Lung (tissue), 12 donors: ENCODE data around the gene SNX5. TPM values are rescaled to one million over a fixed set of nuclear protein-coding genes. Genes with fewer than 3 reads are reported as not detected.

Experiments used
- ATAC-seq: fragments of 200-7000 bp; cut with Tn5 transposase; one replicate; pipeline ENCODE4 v1.9.1; 2020; ENCODE audit warnings: moderate number of reproducible peaks; ENCODE audit not compliant: insufficient read depth, low FRiP score
- DNase-seq, 3 donors: peaks; one replicate each; pipeline ENCODE4 v3.0.0-alpha.2; 2013 to 2017
- H3K27ac ChIP-seq, 2 donors: one replicate each; pipeline ENCODE4 v1.5.1; 2013; ENCODE audit warnings: mild to moderate bottlenecking in 2 of 2, moderate library complexity in 2 of 2, control low read depth in 1 of 2, inconsistent platforms in 1 of 2, low read depth in 1 of 2, low read length in 1 of 2
- H3K27me3 ChIP-seq, 3 donors: one replicate each; pipeline ENCODE4 v1.5.1; 2013; ENCODE audit warnings: low read length in 2 of 3; ENCODE audit not compliant: control insufficient read depth in 3 of 3, insufficient read depth in 3 of 3
- H3K36me3 ChIP-seq, 4 donors: one replicate each; pipeline ENCODE4 v1.5.1; 2013; ENCODE audit warnings: low read length in 4 of 4, mild to moderate bottlenecking in 1 of 4, moderate library complexity in 1 of 4; ENCODE audit not compliant: control insufficient read depth in 4 of 4, insufficient read depth in 4 of 4
- H3K4me1 ChIP-seq, 5 donors: one replicate each; pipeline ENCODE4 v1.5.1; 2013; ENCODE audit warnings: low read length in 5 of 5, mild to moderate bottlenecking in 2 of 5, moderate library complexity in 1 of 5; ENCODE audit not compliant: control insufficient read depth in 5 of 5, insufficient read depth in 5 of 5
- H3K4me3 ChIP-seq: one replicate; pipeline ENCODE4 v1.5.1; 2013; ENCODE audit warnings: mild to moderate bottlenecking, control low read depth, moderate library complexity
- H3K9ac ChIP-seq, 2 donors: one replicate each; pipeline ENCODE4 v1.5.1; 2013; ENCODE audit warnings: low read length in 2 of 2, control low read depth in 1 of 2; ENCODE audit not compliant: insufficient read depth in 1 of 2
- H3K9me3 ChIP-seq, 4 donors: one replicate each; pipeline ENCODE4 v1.5.1; 2013; ENCODE audit warnings: low read length in 3 of 4, mild to moderate bottlenecking in 1 of 4, moderate library complexity in 1 of 4; ENCODE audit not compliant: control insufficient read depth in 4 of 4, insufficient read depth in 3 of 4
- WGBS, 2 donors: extraction: QIAGEN DNeasy Blood & Tissue Kit; methylation state at CpG; one replicate each; pipeline ENCODE4 v1.1.7; 2013; 5-methylcytosine and 5-hydroxymethylcytosine counted together
- polyA plus RNA-seq, 2 donors: library from polyadenylated mRNA; stranded (reverse); fragments of 200-250 nt; gene quantifications; one replicate each; pipeline ENCODE4 v1.2.1, GENCODE V29; 2013
- total RNA-seq, 2 donors: library from RNA; depleted of rRNA in 1 of 2; stranded (reverse); fragments of >200 nt in 1 of 2; gene quantifications; one replicate each; pipeline ENCODE4 v1.2.1, GENCODE V29; 2014 to 2021
- TF ChIP-seq, protein P1 (sequence below): IDR thresholded peaks from 2 replicates; pipeline ENCODE4 v1.5.1; 2012; ENCODE audit warnings: mild to moderate bottlenecking; ENCODE audit errors: control extremely low read depth, extremely low read depth
- donor health status: control.
- donor health status: control.
- donor health status: Bipolar disorder and iron deficiency.
- donor health status: healthy.
- donor health status: DM: yes; HTN: yes; CAD: no.

The SNX5 gene
- total and polyA plus RNA-seq, 4 donors: 66.6 to 194 (median 86.7) TPM

DNA sequence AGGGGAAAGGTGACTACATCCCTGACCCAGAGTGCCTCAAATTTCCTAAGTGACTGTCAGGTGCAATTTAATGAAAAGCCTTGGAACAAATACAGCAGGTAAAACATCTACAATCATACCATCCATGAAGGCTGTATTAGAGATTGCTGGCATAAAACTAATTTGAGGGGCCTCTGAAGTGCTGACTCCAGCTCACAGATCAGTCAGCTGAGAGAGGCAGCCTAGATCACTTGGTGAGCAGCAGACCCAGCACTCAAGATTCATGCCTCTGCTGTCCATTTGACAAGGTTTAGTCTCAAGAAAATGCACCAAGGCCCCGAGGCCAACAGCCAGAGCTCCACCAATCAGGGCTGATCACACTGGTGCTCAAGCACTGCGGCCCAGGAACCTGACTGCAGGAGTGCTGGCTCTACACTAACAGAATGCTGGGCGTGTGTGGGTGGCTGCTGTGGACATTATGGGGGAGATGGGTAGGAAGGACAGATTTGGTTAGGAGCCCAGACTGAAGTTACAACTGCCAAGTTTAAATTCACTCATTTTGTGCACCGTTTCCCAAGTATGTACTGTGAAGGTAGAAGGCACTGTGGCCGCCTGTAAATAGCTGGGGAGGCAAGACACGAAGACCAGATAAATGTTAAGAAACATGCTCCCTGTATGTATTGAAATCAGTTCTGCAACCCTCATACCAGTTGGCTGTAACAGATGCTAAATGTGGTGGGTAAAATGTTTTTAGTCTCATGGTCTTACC, 28.2 kb downstream of the SNX5 start:
- ATAC-seq: no peak
- 67 to 73% methylated on average over 6 of the region's 6 CpGs for WGBS, 2 donors

GRCh38 chr20:17939622-17940223, 28.9 kb downstream of the SNX5 start:
- Histone ChIP-seq H3K4me1 (peaks cover 0 to 42% (median 22%) of the 10 kb centered on the region in 5 donors), H3K9ac (no peak overlapping the region), H3K9me3 (no peaks in the 10 kb centered on the region), H3K27me3 (no peaks in the 10 kb centered on the region), H3K27ac (no peak overlapping the region), H3K36me3 (peaks cover 14 to 27% (median 15%) of the 10 kb centered on the region in 4 donors), H3K4me3 (no peak overlapping the region)
- no peak for ATAC-seq
- no peak for DNase-seq
- TF ChIP-seq, protein P1, sequence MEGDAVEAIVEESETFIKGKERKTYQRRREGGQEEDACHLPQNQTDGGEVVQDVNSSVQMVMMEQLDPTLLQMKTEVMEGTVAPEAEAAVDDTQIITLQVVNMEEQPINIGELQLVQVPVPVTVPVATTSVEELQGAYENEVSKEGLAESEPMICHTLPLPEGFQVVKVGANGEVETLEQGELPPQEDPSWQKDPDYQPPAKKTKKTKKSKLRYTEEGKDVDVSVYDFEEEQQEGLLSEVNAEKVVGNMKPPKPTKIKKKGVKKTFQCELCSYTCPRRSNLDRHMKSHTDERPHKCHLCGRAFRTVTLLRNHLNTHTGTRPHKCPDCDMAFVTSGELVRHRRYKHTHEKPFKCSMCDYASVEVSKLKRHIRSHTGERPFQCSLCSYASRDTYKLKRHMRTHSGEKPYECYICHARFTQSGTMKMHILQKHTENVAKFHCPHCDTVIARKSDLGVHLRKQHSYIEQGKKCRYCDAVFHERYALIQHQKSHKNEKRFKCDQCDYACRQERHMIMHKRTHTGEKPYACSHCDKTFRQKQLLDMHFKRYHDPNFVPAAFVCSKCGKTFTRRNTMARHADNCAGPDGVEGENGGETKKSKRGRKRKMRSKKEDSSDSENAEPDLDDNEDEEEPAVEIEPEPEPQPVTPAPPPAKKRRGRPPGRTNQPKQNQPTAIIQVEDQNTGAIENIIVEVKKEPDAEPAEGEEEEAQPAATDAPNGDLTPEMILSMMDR: no peak
- WGBS, 2 donors: 55 to 67% methylated on average over 7 of the region's 7 CpGs

More for the DNA sequence above, 28.2 kb downstream of the SNX5 start:
- TF ChIP-seq, protein P1: no peak
- Histone ChIP-seq H3K9ac (no peak overlapping the region), H3K36me3 (peaks cover 16 to 33% (median 21%) of the 10 kb centered on the region in 4 donors), H3K4me1 (peaks cover 0 to 36% (median 19%) of the 10 kb centered on the region in 5 donors), H3K4me3 (no peak overlapping the region), H3K9me3 (no peaks in the 10 kb centered on the region), H3K27ac (no peak overlapping the region), H3K27me3 (no peaks in the 10 kb centered on the region)
- no peak for DNase-seq

DNA sequence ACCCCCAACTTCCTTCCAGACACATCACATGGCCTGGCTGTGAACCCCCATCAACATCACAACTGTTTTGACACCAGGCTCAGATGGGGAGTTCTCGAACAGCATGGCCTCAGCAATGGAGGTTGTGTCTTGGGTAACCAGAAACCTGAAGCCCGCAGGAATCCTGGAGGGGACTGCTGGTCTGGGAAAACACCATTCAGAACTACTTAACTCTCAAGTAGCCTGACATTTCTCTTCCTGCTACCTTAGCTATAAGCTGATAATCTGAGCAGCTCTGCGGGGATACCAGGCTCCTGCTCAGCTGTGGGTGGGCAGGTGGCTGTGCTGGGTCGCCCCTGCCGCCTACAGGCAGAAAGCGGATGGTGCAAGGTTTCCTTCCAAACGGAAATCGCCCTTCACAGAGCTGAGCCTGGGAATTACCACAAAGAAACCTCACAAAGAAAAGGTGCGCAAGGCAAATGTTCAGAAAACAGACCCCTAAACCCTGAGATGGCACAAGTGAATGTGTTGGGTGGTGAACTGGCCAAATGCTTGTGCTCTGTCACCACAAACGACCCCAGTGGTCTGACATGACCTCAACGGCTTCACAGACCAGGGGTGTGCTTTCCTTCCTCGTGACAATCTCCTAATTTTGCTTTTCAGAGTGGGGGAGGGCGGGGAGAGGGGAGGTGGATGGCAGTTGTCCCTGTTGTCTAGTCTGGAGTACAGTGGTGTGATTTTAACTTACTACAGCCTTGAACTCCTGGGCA, 29.5 kb downstream of the SNX5 start:
- Histone ChIP-seq H3K4me3 (no peak overlapping the region), H3K9ac (peak overlapping the region in 1 of 2 donors; percentile 52), H3K27me3 (no peaks in the 10 kb centered on the region), H3K27ac (peak overlapping the region in 1 of 2 donors; percentile 53), H3K36me3 (peaks cover 14 to 24% (median 15%) of the 10 kb centered on the region in 4 donors), H3K9me3 (no peaks in the 10 kb centered on the region), H3K4me1 (peaks cover 0 to 49% (median 27%) of the 10 kb centered on the region in 5 donors)
- peak; percentile 61 for ATAC-seq
- 10 to 12% methylated on average over 13 of the region's 13 CpGs for WGBS, 2 donors
- TF ChIP-seq, protein P1: peak; percentile 87
- peak; percentile 80 to 84 (median 84) for DNase-seq
